ENCODE data around the gene FSCN2.

FSCN2 gene

GRCh38 chr17:81549826-81550225, 21.6 kb downstream of the FSCN2 start:
- DNase-seq, result no peak
- Histone ChIP-seq H3K4me3 (ENCODE audit: low read depth, low read length) (no peak overlapping the region), H3K9me3 (no peaks in the 10 kb centered on the region), H3K36me3 (peaks cover 46% of the 10 kb centered on the region), H3K4me1 (no peaks in the 10 kb centered on the region), H3K27me3 (no peaks in the 10 kb centered on the region)
- no peak for TF ChIP-seq CTCF (IDR thresholded peaks at IDR 0.05; ENCODE audit: low read depth, low read length)

GRCh38 chr17:81550285-81550684, 22.1 kb downstream of the FSCN2 start:
- Histone ChIP-seq H3K4me1 (no peaks in the 10 kb centered on the region), H3K27me3 (no peaks in the 10 kb centered on the region), H3K36me3 (peaks cover 43% of the 10 kb centered on the region), H3K9me3 (no peaks in the 10 kb centered on the region), H3K4me3 (ENCODE audit: low read depth, low read length) (no peak overlapping the region)
- no peak for DNase-seq
- TF ChIP-seq CTCF (IDR thresholded peaks at IDR 0.05; ENCODE audit: low read depth, low read length), result no peak

GRCh38 chr17:81550830-81551457, 22.8 kb downstream of the FSCN2 start:
- Histone ChIP-seq H3K4me1 (no peaks in the 10 kb centered on the region), H3K4me3 (ENCODE audit: low read depth, low read length) (peak overlapping the region; percentile 88), H3K36me3 (peaks cover 36% of the 10 kb centered on the region)

GRCh38 chr17:81551458-81552243, 23.5 kb downstream of the FSCN2 start:
- Histone ChIP-seq H3K9me3 (no peaks in the 10 kb centered on the region), H3K4me3 (ENCODE audit: low read depth, low read length) (peak overlapping the region; percentile 88), H3K36me3 (peaks cover 29% of the 10 kb centered on the region), H3K4me1 (no peaks in the 10 kb centered on the region), H3K27me3 (no peaks in the 10 kb centered on the region)
- no peak for TF ChIP-seq CTCF (IDR thresholded peaks at IDR 0.05; ENCODE audit: low read depth, low read length)
- no peak for DNase-seq

More at GRCh38 chr17:81550830-81551457, 22.8 kb downstream of the FSCN2 start:
- no peak for DNase-seq
- no peak for TF ChIP-seq CTCF (IDR thresholded peaks at IDR 0.05; ENCODE audit: low read depth, low read length)
- Histone ChIP-seq H3K27me3 (no peaks in the 10 kb centered on the region), H3K9me3 (no peaks in the 10 kb centered on the region)

- Histone ChIP-seq H3K9me3 (no peaks in the 10 kb centered on the region), H3K27me3 (no peaks in the 10 kb centered on the region), H3K36me3 (peaks cover 22% of the 10 kb centered on the region), H3K4me3 (ENCODE audit: low read depth, low read length) (peak within 1 kb of the TSS; percentile 88), H3K4me1 (no peaks in the 10 kb centered on the region)
- no peak for TF ChIP-seq CTCF (IDR thresholded peaks at IDR 0.05; ENCODE audit: low read depth, low read length)
- DNase-seq, result peak; percentile 86
Measured at GRCh38 chr17:81552244-81553017, 24.3 kb downstream of the FSCN2 start, which contains the start of gene FAAP100. Gene FAAP100, minus strand, starts transcription at chr17:81552353. Its CDS starts 23 bp downstream, at chr17:81552330.

Data from BE2C (cell line).